ENCODE data around the gene ZNF485.
A peak's percentile ranks its signal among the peaks of the same experiment; 100 is the strongest.
"Not testable (repeated sequence)": the region's sequence is repeated elsewhere in the genome, so short reads cannot be mapped to it uniquely, and the experiment has no call there.

The ZNF485 gene

GRCh38 chr10:43605850-43606322 is 352 bp upstream of the ZNF485 start:
- no peak for DNase-seq (ENCODE audit: low spot score)

DNA sequence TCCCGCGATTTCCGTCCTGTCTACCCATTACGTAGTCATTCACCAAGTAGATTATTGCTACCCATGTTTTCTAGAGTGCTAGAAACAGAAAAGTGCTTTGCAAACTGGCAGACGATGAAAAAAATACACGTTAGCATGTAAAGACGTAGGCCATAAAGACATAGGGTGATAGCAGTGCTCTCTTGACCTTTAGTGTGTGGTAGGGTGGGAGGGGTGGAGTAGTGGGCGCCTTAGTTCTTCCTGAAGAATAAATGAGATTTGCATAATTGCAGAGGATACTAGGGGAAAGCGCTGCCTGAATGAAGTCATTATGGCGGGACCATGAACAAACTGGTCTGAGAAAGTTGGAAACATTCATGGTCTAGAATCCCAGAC is 948 bp downstream of the ZNF485 start:
- DNase-seq (ENCODE audit: low spot score): no peak

DNA sequence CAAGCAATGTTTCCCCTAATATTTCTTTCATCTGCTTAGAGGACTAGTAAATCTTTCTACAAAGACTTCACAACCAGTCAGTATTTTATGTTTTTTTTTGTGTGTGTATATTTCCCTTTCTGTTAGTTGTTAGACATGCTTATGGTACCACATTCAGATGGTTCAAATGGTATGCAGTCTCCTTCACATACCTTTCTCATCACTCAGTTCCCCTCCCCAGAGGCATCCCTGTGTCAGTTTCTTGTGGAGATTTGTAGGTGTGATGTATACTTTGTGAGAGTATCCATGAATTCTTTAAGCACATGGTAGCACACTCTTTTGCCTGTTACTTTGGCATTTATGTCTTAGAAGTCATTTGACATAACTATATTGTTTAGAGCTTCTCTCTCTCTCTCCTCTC is 4.4 kb downstream of the ZNF485 start:
- no peak for DNase-seq (ENCODE audit: low spot score)

DNA sequence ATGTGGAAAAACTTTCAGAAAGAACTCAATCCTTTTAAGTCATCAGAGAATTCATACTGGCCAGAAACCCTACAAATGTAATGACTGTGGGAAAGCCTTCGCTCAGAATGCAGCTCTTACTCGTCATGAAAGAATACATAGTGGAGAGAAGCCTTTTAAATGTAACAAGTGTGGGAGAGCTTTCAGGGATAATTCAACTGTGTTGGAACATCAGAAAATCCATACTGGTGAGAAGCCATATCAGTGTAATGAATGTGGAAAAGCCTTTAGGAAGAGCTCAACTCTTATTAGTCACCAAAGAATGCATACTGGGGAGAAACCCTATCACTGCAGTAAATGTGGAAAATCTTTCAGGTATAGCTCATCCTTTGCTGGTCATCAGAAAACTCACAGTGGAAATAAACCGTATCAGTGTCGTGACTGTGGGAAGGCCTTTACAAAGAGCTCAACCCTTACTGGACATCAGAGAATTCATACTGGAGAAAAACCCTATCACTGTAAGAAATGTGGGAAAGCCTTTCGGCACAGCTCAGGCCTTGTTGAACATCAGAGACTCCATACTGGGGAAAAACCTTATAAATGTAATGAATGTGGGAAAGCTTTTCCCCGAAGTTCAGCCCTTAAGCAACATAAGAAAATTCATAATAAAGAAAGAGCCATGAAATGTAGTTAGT is 10.6 kb downstream of the ZNF485 start:
- DNase-seq (ENCODE audit: low spot score): no peak

GRCh38 chr10:43619368-43619767 is 13.1 kb downstream of the ZNF485 start:
- DNase-seq (ENCODE audit: low spot score): no peak

- no peak for DNase-seq (ENCODE audit: low spot score)
These were observed 15.8 kb downstream of the ZNF485 start for GRCh38 chr10:43622038-43622437.

GRCh38 chr10:43623351-43623750 is 17.1 kb downstream of the ZNF485 start:
- DNase-seq (ENCODE audit: low spot score): no peak

GRCh38 chr10:43627942-43628341 is 21.7 kb downstream of the ZNF485 start:
- no peak for DNase-seq (ENCODE audit: low spot score)

GRCh38 chr10:43628956-43629355 is 22.7 kb downstream of the ZNF485 start:
- DNase-seq (ENCODE audit: low spot score): no peak

DNA sequence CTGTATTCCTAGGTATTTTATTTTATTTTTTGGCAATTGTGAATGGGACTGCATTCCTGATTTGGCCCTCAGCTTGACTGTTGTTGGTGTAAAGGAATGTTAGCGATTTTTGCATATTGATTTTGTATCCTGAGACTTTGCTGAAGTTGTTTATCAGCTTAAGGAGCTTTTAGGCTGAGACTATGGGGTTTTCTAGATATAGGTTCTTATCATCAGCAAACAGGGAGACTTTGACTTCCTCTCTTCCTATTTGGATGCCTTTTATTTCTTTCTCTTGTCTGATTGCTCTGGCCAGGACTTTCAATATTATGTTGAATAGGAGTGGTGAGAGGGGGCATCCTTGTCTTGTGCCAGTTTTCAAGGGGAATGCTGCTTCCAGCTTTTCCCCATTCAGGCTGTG is 29.6 kb downstream of the ZNF485 start:
- DNase-seq (ENCODE audit: low spot score): not testable (repeated sequence)

DNA sequence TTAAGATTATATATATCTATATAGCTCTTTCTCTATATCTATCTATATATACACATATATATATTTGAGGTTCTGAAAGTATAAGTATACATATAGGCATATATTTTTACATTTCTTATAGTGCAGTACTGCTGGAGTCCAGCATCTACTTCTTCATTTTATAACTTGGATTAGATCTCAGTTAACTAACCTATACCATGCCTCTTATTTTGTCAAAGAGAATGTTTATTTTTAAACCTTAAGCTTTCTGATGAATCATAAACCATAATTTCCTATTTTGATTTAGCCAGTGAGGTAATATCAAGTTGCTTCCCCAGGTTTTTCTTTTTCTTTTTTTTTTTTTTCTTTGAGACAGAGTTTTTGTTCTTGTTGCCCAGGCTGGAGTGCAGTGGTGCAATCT is 34.4 kb downstream of the ZNF485 start:
- no peak for DNase-seq (ENCODE audit: low spot score)

DNA sequence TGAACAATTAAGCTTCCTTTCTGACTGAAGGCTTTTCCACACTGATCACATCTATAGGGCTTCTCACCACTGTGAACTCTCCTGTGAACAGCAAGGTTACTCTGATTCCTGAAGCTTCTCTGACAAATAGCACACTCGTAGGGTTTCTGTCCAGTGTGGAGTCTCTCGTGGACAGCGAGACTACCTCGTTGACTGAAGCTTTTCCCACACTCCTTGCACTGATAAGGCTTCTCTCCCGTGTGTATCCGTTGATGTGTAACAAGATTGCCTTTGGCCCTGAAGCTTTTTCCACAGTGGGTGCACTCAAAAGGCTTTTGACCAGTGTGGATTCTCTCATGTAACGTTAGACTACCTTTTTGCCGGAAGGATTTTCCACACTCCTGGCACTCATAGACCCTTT is 38.0 kb downstream of the ZNF485 start:
- no peak for DNase-seq (ENCODE audit: low spot score)

- DNase-seq (ENCODE audit: low spot score): no peak
These were observed 39.6 kb downstream of the ZNF485 start for GRCh38 chr10:43645866-43646265.

DNA sequence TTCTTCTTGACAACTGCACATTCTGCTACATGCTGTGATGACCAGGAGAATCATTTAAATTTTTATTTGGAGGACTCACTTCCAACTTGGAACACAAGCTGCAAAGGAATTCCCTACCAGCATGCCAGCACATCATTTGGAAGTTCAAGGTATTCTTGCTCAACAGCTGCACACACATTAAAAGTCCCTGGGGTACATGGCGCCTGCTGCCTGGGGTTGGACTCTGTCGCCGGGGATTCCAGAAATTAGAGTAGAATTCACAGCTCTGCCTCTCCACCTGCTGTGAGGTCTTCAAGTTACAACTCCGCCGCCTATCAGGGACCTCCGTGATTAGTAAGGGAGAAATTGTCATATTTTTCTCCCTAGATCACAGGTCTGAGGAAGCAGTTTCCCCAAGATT is 41.3 kb downstream of the ZNF485 start:
- no peak for DNase-seq (ENCODE audit: low spot score)

- DNase-seq (ENCODE audit: low spot score): no peak
These were observed 41.8 kb downstream of the ZNF485 start for GRCh38 chr10:43648095-43648397.

- DNase-seq (ENCODE audit: low spot score): peak; percentile 88
These were observed 42.4 kb downstream of the ZNF485 start, which contains the start of gene ZNF32 for GRCh38 chr10:43648398-43649184. ZNF32 (minus strand) TSS chr10:43648881; CDS start chr10:43646133, 2,748 bp downstream.

DNA sequence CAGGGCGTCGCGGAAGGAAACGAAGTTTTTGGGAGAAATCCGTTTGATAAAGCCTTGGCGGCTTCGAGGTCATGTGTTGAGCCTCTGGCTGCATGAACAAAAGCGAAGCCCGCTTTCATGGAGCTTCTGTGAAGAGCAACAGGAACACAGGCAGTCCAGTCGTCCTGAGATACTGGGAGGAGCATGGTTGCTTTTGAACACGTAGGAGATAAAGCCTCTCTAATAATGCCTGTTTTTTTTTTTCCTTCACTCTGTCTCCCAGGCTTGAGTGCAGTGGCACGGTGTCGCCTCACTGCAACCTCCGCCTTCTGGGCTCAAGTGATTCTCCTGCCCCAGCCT is 42.9 kb downstream of the ZNF485 start:
- DNase-seq (ENCODE audit: low spot score): no peak

DNA sequence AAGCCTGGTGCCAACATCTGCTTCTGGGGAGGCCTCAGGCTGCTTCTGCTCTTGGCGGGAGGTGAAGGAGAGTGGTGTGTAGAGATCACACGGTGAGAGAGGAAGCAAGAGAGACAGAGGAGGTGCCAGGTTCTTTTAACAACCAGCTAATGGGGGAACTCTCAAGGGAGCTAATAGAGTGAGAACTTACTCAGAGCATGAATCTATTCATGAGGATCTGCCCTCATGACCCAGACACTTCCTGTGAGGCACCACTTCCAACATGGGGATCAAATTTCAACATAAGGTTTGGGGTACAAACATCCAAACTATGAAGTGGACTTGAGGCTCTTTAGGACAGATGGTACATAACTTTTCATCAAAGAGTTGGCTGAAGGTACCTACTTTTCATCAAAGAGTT is 47.5 kb downstream of the ZNF485 start:
- no peak for DNase-seq (ENCODE audit: low spot score)

GRCh38 chr10:43655311-43655710 is 49.1 kb downstream of the ZNF485 start:
- DNase-seq (ENCODE audit: low spot score): no peak

DNA sequence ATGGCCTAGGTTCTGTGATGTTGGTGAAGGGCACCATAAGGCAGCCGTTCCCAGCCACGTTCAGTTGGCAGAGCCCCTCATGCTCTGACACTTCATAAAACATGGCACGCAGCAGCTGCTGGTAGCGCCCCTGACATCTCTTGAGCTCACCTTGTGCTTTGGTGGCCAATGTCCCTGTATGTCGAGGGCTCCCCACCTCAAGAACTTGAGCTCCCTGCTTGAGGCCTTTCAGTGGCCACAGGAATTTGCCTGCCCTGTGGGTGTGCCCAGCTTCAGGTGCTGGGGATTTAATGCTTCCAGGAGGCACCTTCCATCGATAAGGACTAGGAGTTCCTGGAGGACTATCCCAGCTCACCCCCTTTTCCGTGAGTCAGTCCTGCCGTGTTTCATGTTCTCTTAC is 52.0 kb downstream of the ZNF485 start:
- no peak for DNase-seq (ENCODE audit: low spot score)

DNA sequence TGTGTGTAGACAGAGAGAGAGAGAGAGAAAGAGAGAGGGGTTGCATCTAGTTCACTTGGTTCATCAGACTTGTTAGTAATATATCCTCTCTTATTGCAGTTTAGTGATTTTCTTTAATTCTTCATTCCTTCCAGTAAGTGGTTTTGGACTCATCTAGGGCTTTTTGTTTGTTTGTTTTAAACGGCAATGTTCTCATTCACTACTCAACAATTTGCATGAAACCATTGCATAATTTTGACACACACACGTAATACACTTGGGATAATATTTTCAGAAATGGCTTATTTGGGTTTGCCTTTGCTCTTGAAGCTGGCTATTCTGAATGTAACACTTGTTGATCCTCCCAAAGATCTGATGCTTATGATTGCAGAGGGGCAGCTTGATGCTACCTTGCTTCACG is 58.8 kb downstream of the ZNF485 start:
- no peak for DNase-seq (ENCODE audit: low spot score)

DNA sequence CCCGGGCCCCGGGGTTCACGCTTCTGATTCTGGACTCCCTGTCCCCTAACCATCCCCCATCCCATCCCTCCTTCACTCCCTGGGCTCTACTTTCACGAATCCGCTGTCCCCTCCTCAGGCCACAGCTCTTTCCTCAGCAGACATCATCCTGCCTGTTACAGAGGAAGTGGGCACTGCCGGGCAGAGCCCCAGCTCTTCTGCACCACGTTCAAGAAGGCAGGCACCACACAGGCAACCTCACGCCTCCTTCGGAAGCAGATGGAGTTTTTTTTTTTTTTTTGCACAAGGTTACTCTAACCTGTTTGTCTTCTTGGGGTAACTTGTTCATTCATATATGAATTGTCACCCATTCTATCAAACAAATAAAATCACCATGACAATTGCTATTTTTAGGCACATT is 60.3 kb downstream of the ZNF485 start:
- DNase-seq (ENCODE audit: low spot score): no peak

DNA sequence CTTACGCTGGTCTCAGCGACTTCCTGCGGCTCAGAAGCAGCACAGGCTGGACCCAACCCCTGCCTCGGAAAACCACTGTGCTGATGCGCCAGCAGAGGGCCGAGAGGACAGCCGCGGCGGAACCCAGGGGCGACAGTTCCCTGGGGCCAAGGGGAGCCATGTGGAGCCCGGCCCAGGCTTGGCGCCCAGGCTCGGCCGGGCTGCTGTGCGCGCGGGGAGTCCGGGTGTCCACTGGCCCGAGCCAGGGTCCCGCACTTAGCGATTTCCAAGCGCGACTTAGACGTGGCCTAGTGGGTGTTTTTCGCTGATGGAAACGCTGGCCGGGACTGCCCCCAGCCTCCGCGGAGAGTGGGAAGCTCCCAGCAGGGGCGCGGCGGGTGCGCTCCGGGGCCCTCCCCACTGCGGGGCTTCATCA is 61.1 kb downstream of the ZNF485 start:
- DNase-seq (ENCODE audit: low spot score): peak; percentile 24
